DOHH2 (cell line): ENCODE measurements around the gene CAPRIN1.
"Not testable (repeated sequence)": the region's sequence is repeated elsewhere in the genome, so short reads cannot be mapped to it uniquely, and the experiment has no call there.

Experiments used
- H3F3A ChIP-seq: fragments of 200-600 bp; sonication (generic), shearing (Covaris generic); 2 replicates; pipeline ENCODE4 v1.6.0; 2016; ENCODE audit warnings: antibody characterized with exemption, mild to moderate bottlenecking; ENCODE audit not compliant: control insufficient read depth, insufficient read depth
- H3K27ac ChIP-seq: fragments of 200-600 bp; sonication (generic); 2 replicates; pipeline ENCODE4 v1.5.1; 2014; ENCODE audit warnings: low read depth, mild to moderate bottlenecking, low read length, moderate library complexity
- H3K27me3 ChIP-seq: fragments of 200-600 bp; sonication (generic); 2 replicates; pipeline ENCODE4 v1.6.1; 2014; ENCODE audit warnings: mild to moderate bottlenecking, low read length, mixed read lengths; ENCODE audit not compliant: control insufficient read depth
- H3K36me3 ChIP-seq: fragments of 200-600 bp; sonication (generic); 2 replicates; pipeline ENCODE4 v1.6.1; 2014; ENCODE audit warnings: mild to moderate bottlenecking, low read length, moderate library complexity, mixed read lengths; ENCODE audit not compliant: control insufficient read depth
- H3K4me1 ChIP-seq: fragments of 200-600 bp; sonication (generic); 2 replicates; pipeline ENCODE4 v1.6.1; 2014; ENCODE audit warnings: mild to moderate bottlenecking, low read length, mixed read lengths; ENCODE audit not compliant: control insufficient read depth
- H3K4me2 ChIP-seq: fragments of 200-600 bp; sonication (generic); 2 replicates; pipeline ENCODE4 v1.6.0; 2014; ENCODE audit warnings: mild to moderate bottlenecking, low read length, moderate library complexity
- H3K4me3 ChIP-seq: fragments of 200-600 bp; sonication (generic); 2 replicates; pipeline ENCODE4 v1.5.1; 2014; ENCODE audit warnings: mild to moderate bottlenecking, low read length, mixed read lengths
- H3K79me2 ChIP-seq: fragments of 200-600 bp; sonication (generic); 2 replicates; pipeline ENCODE4 v1.6.1; 2014; ENCODE audit warnings: mild to moderate bottlenecking, low read length, mixed read lengths; ENCODE audit not compliant: control insufficient read depth
- H3K9me2 ChIP-seq: fragments of 200-600 bp; sonication (generic); replicated peaks from 2 replicates; pipeline ENCODE4 v1.6.1; 2014; ENCODE audit warnings: mild to moderate bottlenecking, low read length, mixed read lengths; ENCODE audit not compliant: control insufficient read depth
- H3K9me3 ChIP-seq: fragments of 200-600 bp; sonication (generic); 2 replicates; pipeline ENCODE4 v1.6.1; 2014; ENCODE audit warnings: antibody characterized with exemption, low read length, mixed read lengths; ENCODE audit not compliant: control insufficient read depth, insufficient read depth
- H4K20me1 ChIP-seq: fragments of 200-600 bp; sonication (generic); 2 replicates; pipeline ENCODE4 v1.6.0; 2014; ENCODE audit warnings: low read depth, mild to moderate bottlenecking, antibody characterized with exemption, low read length, moderate library complexity; ENCODE audit not compliant: control insufficient read depth, insufficient read depth
- CTCF ChIP-seq: fragments of 200-600 bp; sonication (generic); IDR thresholded peaks from one replicate; pipeline ENCODE4 v1.5.1; 2014; ENCODE audit warnings: antibody characterized with exemption, mild to moderate bottlenecking, low read depth, low read length; ENCODE audit not compliant: poor library complexity, severe bottlenecking
- EZH2phosphoT487 ChIP-seq: fragments of 200-600 bp; sonication (generic); IDR thresholded peaks from 2 replicates; pipeline ENCODE4 v1.6.1; 2017; ENCODE audit warnings: borderline replicate concordance, mild to moderate bottlenecking, antibody characterized with exemption, low read length, moderate library complexity, mixed read lengths

CAPRIN1 gene

GRCh38 chr11:34053161-34053686 lies 1.7 kb downstream of the CAPRIN1 start:
- Histone ChIP-seq H3K4me2 (peak overlapping the region; percentile 70), H3K4me3 (peak overlapping the region; percentile 80), H3K79me2 (peaks cover 68% of the 10 kb centered on the region), H3K9me2 (no peaks in the 10 kb centered on the region), H3F3A (peaks cover 14% of the 10 kb centered on the region), H3K27me3 (no peaks in the 10 kb centered on the region), H3K27ac (peak overlapping the region; percentile 84), H3K36me3 (peaks cover 61% of the 10 kb centered on the region), H3K4me1 (peaks cover 46% of the 10 kb centered on the region), H3K9me3 (no peaks in the 10 kb centered on the region), H4K20me1 (peaks cover 23% of the 10 kb centered on the region)
- TF ChIP-seq EZH2phosphoT487 (no peak), CTCF (no peak)

GRCh38 chr11:34054351-34054750 lies 2.8 kb downstream of the CAPRIN1 start:
- H3K4me3 ChIP-seq = peak overlapping the region; percentile 80
- H4K20me1 ChIP-seq = peaks cover 28% of the 10 kb centered on the region
- H3K4me1 ChIP-seq = peaks cover 57% of the 10 kb centered on the region

GRCh38 chr11:34055218-34056000 lies 3.9 kb downstream of the CAPRIN1 start:
- Histone ChIP-seq H3K9me3 (no peaks in the 10 kb centered on the region), H3K36me3 (peaks cover 78% of the 10 kb centered on the region), H3F3A (peaks cover 9% of the 10 kb centered on the region), H3K27ac (no peak overlapping the region), H3K79me2 (peaks cover 90% of the 10 kb centered on the region), H3K4me1 (peaks cover 57% of the 10 kb centered on the region), H3K4me3 (peak overlapping the region; percentile 22; the same call in 1 of the 2 replicates), H4K20me1 (peaks cover 32% of the 10 kb centered on the region), H3K9me2 (no peaks in the 10 kb centered on the region), H3K4me2 (peak overlapping the region; percentile 70), H3K27me3 (no peaks in the 10 kb centered on the region)
- no peak for TF ChIP-seq CTCF
- no peak for TF ChIP-seq EZH2phosphoT487

More at GRCh38 chr11:34054351-34054750, 2.8 kb downstream of the CAPRIN1 start:
- H3K27ac ChIP-seq, H3K9me3 ChIP-seq, H3K27me3 ChIP-seq, H3K9me2 ChIP-seq: not testable (repeated sequence)
- H3F3A ChIP-seq = peaks cover 12% of the 10 kb centered on the region
- peaks cover 79% of the 10 kb centered on the region for H3K79me2 ChIP-seq
- peaks cover 72% of the 10 kb centered on the region for H3K36me3 ChIP-seq
- peak overlapping the region; percentile 70 for H3K4me2 ChIP-seq

- Histone ChIP-seq H3K27ac (no peak overlapping the region), H3K4me1 (peaks cover 55% of the 10 kb centered on the region), H3F3A (peaks cover 3% of the 10 kb centered on the region), H3K4me2 (peak overlapping the region; percentile 70), H3K4me3 (no peak overlapping the region), H3K36me3 (peaks cover 88% of the 10 kb centered on the region), H3K9me3 (no peaks in the 10 kb centered on the region), H3K9me2 (no peaks in the 10 kb centered on the region), H4K20me1 (peaks cover 35% of the 10 kb centered on the region), H3K27me3 (no peaks in the 10 kb centered on the region), H3K79me2 (peaks cover 98% of the 10 kb centered on the region)
- TF ChIP-seq CTCF (no peak), EZH2phosphoT487 (no peak)
Measured at GRCh38 chr11:34056672-34057071, 5.1 kb downstream of the CAPRIN1 start.
